PC-9 (cell line): ENCODE data around the gene RBM45. TPM values are rescaled to one million over a fixed set of nuclear protein-coding genes. Genes with fewer than 3 reads are reported as not detected.

Experiments used
- BruUV-seq: library from RNA; stranded (reverse); fragments of 400-500 nt; replicated peaks from 2 replicates; lab custom pipeline; 2021; lab: Mats Ljungman, UMichigan
- CTCF ChIA-PET: fragments of 300-600 bp; sonication (Branson Sonifier 250); formaldehyde crosslinking; loops from one replicate; lab custom pipeline; 2022; ENCODE audit warnings: antibody characterized with exemption; lab: Charles Lee
- POLR2A ChIA-PET: fragments of 300-600 bp; sonication (Branson Sonifier 250); formaldehyde crosslinking; loops from one replicate; lab custom pipeline; 2022; ENCODE audit warnings: antibody characterized with exemption; ENCODE audit not compliant: unreplicated experiment; lab: Charles Lee
- DNase-seq, 2 experiments: peaks; one replicate each; pipeline versions ENCODE4 v3.0.0 to v3.0.0-alpha.2; 2015 to 2022; ENCODE audit warnings: mixed read lengths in 1 of 2
- H2AFZ ChIP-seq: fragments of 200-600 bp; sonication (generic); 2 replicates; pipeline ENCODE4 v1.8.1; 2017; ENCODE audit warnings: antibody characterized with exemption
- H3F3A ChIP-seq: fragments of 200-600 bp; sonication (generic); 2 replicates; pipeline ENCODE4 v1.8.1; 2017; ENCODE audit warnings: antibody characterized with exemption, mild to moderate bottlenecking, low read depth; ENCODE audit not compliant: insufficient read depth
- H3K27ac ChIP-seq: fragments of 200-600 bp; sonication (generic); 2 replicates; pipeline ENCODE4 v1.6.1; 2016; ENCODE audit warnings: mixed run types
- H3K27me3 ChIP-seq: fragments of 200-600 bp; sonication (generic); 2 replicates; pipeline ENCODE4 v1.6.1; 2016; ENCODE audit warnings: low read depth, mixed run types; ENCODE audit not compliant: insufficient read depth
- H3K36me3 ChIP-seq: fragments of 200-600 bp; sonication (generic); 2 replicates; pipeline ENCODE4 v1.6.1; 2016; ENCODE audit warnings: low read depth, mixed run types
- H3K4me1 ChIP-seq: fragments of 200-600 bp; sonication (generic); replicated peaks from 2 replicates; pipeline ENCODE4 v1.6.1; 2016; ENCODE audit warnings: mixed run types; ENCODE audit not compliant: insufficient read depth
- H3K4me2 ChIP-seq: fragments of 200-600 bp; sonication (generic); 2 replicates; pipeline ENCODE4 v1.6.1; 2017; ENCODE audit warnings: mixed run types
- H3K4me3 ChIP-seq: fragments of 200-600 bp; sonication (generic); 2 replicates; pipeline ENCODE4 v1.6.1; 2016; ENCODE audit warnings: mixed run types
- H3K79me2 ChIP-seq: fragments of 200-600 bp; sonication (generic); 2 replicates; pipeline ENCODE4 v1.6.1; 2017; ENCODE audit warnings: low read depth, mixed run types
- H3K9me2 ChIP-seq: fragments of 200-600 bp; sonication (generic); 2 replicates; pipeline ENCODE4 v1.8.1; 2017; ENCODE audit warnings: mild to moderate bottlenecking; ENCODE audit not compliant: insufficient read depth
- H3K9me3 ChIP-seq: fragments of 200-600 bp; sonication (generic); 2 replicates; pipeline ENCODE4 v1.8.1; 2016; ENCODE audit warnings: low read depth; ENCODE audit not compliant: insufficient read depth
- H4K20me1 ChIP-seq: fragments of 200-600 bp; sonication (generic); 2 replicates; pipeline ENCODE4 v1.8.1; 2017; ENCODE audit not compliant: insufficient read depth
- EZH2 ChIP-seq: fragments of 200-600 bp; sonication (generic); IDR thresholded peaks from 2 replicates; pipeline ENCODE4 v1.8.0; 2017; ENCODE audit warnings: antibody characterized with exemption, low read depth
- intact Hi-C: fragments of 100-400 bp; cut with micrococcal nuclease; formaldehyde crosslinking; loops from one replicate; pipeline ENCODE4 v1.10.0; 2022; ENCODE audit not compliant: unreplicated experiment
- total RNA-seq: library from RNA; stranded (reverse); gene quantifications from 2 replicates; pipeline ENCODE4 v1.2.3, GENCODE V29; 2021
- TF ChIP-seq, protein P1 (sequence below): fragments of 200-600 bp; sonication (generic); conservative IDR thresholded peaks from 2 replicates; pipeline ENCODE4 v1.6.1; 2017; ENCODE audit warnings: mixed run types, antibody characterized with exemption, mild to moderate bottlenecking, moderate library complexity

RBM45 gene
- total RNA-seq, 1 experiment from 2014 or later, result 12.6 TPM

GRCh38 chr2:178128836-178129630 is 16.8 kb downstream of the RBM45 start:
- H3K9me2 ChIP-seq, result no peaks in the 10 kb centered on the region

GRCh38 chr2:178136321-178137025 is 24.2 kb downstream of the RBM45 start:
- Histone ChIP-seq H3K9me2 (no peaks in the 10 kb centered on the region), H3F3A (0 out of 2 replicates have a peak, but pooled peaks cover 7% of the 10 kb centered on the region), H3K4me1 (peaks cover 13% of the 10 kb centered on the region), H4K20me1 (no peaks in the 10 kb centered on the region), H2AFZ (no peak overlapping the region), H3K36me3 (no peaks in the 10 kb centered on the region), H3K27me3 (no peaks in the 10 kb centered on the region), H3K9me3 (no peaks in the 10 kb centered on the region), H3K27ac (no peak overlapping the region), H3K4me2 (no peak overlapping the region), H3K4me3 (no peak overlapping the region), H3K79me2 (no peaks in the 10 kb centered on the region)
- CTCF ChIA-PET, result no interaction called here
- TF ChIP-seq, protein P1, sequence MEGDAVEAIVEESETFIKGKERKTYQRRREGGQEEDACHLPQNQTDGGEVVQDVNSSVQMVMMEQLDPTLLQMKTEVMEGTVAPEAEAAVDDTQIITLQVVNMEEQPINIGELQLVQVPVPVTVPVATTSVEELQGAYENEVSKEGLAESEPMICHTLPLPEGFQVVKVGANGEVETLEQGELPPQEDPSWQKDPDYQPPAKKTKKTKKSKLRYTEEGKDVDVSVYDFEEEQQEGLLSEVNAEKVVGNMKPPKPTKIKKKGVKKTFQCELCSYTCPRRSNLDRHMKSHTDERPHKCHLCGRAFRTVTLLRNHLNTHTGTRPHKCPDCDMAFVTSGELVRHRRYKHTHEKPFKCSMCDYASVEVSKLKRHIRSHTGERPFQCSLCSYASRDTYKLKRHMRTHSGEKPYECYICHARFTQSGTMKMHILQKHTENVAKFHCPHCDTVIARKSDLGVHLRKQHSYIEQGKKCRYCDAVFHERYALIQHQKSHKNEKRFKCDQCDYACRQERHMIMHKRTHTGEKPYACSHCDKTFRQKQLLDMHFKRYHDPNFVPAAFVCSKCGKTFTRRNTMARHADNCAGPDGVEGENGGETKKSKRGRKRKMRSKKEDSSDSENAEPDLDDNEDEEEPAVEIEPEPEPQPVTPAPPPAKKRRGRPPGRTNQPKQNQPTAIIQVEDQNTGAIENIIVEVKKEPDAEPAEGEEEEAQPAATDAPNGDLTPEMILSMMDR, result no peak
- TF ChIP-seq EZH2, result no peak
- DNase-seq, result no peak
- intact Hi-C loops, result loop anchor here (10.0 kb wide), 1 partner anchor 168 kb away; no protein-coding TSS in a partner anchor
- no TSS peak for BruUV-seq
- POLR2A ChIA-PET, result no interaction called here

More at GRCh38 chr2:178128836-178129630, 16.8 kb downstream of the RBM45 start:
- H3F3A ChIP-seq, result 0 out of 2 replicates have a peak, but pooled peaks cover 7% of the 10 kb centered on the region
- H3K9me3 ChIP-seq, result no peaks in the 10 kb centered on the region
- no TSS peak for BruUV-seq
- intact Hi-C loops, result no loop called here
- H3K4me1 ChIP-seq, result peaks cover 13% of the 10 kb centered on the region
- H4K20me1 ChIP-seq, result no peaks in the 10 kb centered on the region
- ChIA-PET CTCF (interaction anchor here (0.6 to 1.3 kb wide), 3 partner anchors 17 to 1873 kb away, joined by 3 to 5 read pairs (median 3); no protein-coding TSS in a partner anchor), POLR2A (no interaction called here)
- no peak overlapping the region for H3K27ac ChIP-seq
- H3K27me3 ChIP-seq, result no peaks in the 10 kb centered on the region
- no peak overlapping the region for H3K4me2 ChIP-seq
- TF ChIP-seq, protein P1, result no peak
- no peak for TF ChIP-seq EZH2
- H3K4me3 ChIP-seq, result no peak overlapping the region
- H3K36me3 ChIP-seq, result peaks cover 10% of the 10 kb centered on the region; the same call in 1 of the 2 replicates
- no peak overlapping the region for H2AFZ ChIP-seq
- H3K79me2 ChIP-seq, result no peaks in the 10 kb centered on the region
- DNase-seq, result no peak

- intact Hi-C loops, result no loop called here
- no peaks in the 10 kb centered on the region for H3K4me1 ChIP-seq
- no peaks in the 10 kb centered on the region for H3K9me3 ChIP-seq
- H3K4me2 ChIP-seq, result no peak overlapping the region
- no peak overlapping the region for H3K27ac ChIP-seq
- no peaks in the 10 kb centered on the region for H3K36me3 ChIP-seq
- TF ChIP-seq EZH2, result no peak
- TF ChIP-seq, protein P1, result no peak
- no peak for DNase-seq
- no peaks in the 10 kb centered on the region for H3K79me2 ChIP-seq
- H3K27me3 ChIP-seq, result no peaks in the 10 kb centered on the region
- no peaks in the 10 kb centered on the region for H4K20me1 ChIP-seq
- no TSS peak for BruUV-seq
- ChIA-PET CTCF (no interaction called here), POLR2A (interaction anchor here (0.6 kb wide), 1 partner anchor 1555 kb away, joined by 3 read pairs; no protein-coding TSS in a partner anchor)
- H3K9me2 ChIP-seq, result no peaks in the 10 kb centered on the region
- no peak overlapping the region for H2AFZ ChIP-seq
- no peak overlapping the region for H3K4me3 ChIP-seq
- H3F3A ChIP-seq, result no peaks in the 10 kb centered on the region
Measured at GRCh38 chr2:178142274-178143065, 30.2 kb downstream of the RBM45 start.
